ENCODE data around the gene RAPGEF1. TPM values are rescaled to one million over a fixed set of nuclear protein-coding genes. Genes with fewer than 3 reads are reported as not detected.
A peak's percentile ranks its signal among the peaks of the same experiment; 100 is the strongest.

RAPGEF1 gene
- total RNA-seq, 4 donors from 2014 or later, result 32.0 to 57.3 (median 38.9) TPM

- Histone ChIP-seq H3K36me3 (peaks cover 0 to 45% (median 0%) of the 10 kb centered on the region in 3 donors), H3K9me3 (no peaks in the 10 kb centered on the region), H3K27me3 (no peaks in the 10 kb centered on the region), H3K4me1 (peaks cover 4 to 47% (median 27%) of the 10 kb centered on the region in 4 donors), H3K27ac (no peak overlapping the region), H3K4me3 (no peak overlapping the region)
- 94 to 99% methylated on average over 8 of the region's 8 CpGs for WGBS, 2 donors
- no peak for DNase-seq (ENCODE audit: low spot score in 2 of 2)
- TF ChIP-seq CTCF (IDR thresholded peaks at IDR 0.05) (no peak), POLR2A (IDR thresholded peaks at IDR 0.05) (no peak), EP300 (IDR thresholded peaks at IDR 0.05) (no peak)
Observed at GRCh38 chr9:131614340-131614915, 125.4 kb downstream of the RAPGEF1 start.

- H3K27me3 ChIP-seq, result no peaks in the 10 kb centered on the region
- no peak overlapping the region for H3K4me3 ChIP-seq
- no peak overlapping the region for H3K27ac ChIP-seq
- 97 to 99% methylated on average over 8 of the region's 8 CpGs for WGBS, 2 donors
- no peak for TF ChIP-seq CTCF (IDR thresholded peaks at IDR 0.05)
- TF ChIP-seq EP300 (IDR thresholded peaks at IDR 0.05), result no peak
- TF ChIP-seq POLR2A (IDR thresholded peaks at IDR 0.05), result no peak
- H3K9me3 ChIP-seq, result no peaks in the 10 kb centered on the region
- peaks cover 0 to 40% (median 0%) of the 10 kb centered on the region in 3 donors for H3K36me3 ChIP-seq
- DNase-seq (ENCODE audit: low spot score in 2 of 2), result no peak
- H3K4me1 ChIP-seq, result peaks cover 4 to 51% (median 32%) of the 10 kb centered on the region in 4 donors
Observed at GRCh38 chr9:131613921-131614320, 126.0 kb downstream of the RAPGEF1 start.

- Histone ChIP-seq H3K27ac (no peak overlapping the region), H3K36me3 (peaks cover 0 to 29% (median 0%) of the 10 kb centered on the region in 3 donors), H3K4me3 (no peak overlapping the region), H3K27me3 (no peaks in the 10 kb centered on the region), H3K9me3 (no peaks in the 10 kb centered on the region), H3K4me1 (peaks cover 4 to 51% (median 40%) of the 10 kb centered on the region in 4 donors)
- DNase-seq (ENCODE audit: low spot score in 2 of 2), result no peak
- WGBS, 2 donors, result 97 to 98% methylated on average over 7 of the region's 7 CpGs
- no peak for TF ChIP-seq CTCF (IDR thresholded peaks at IDR 0.05)
- TF ChIP-seq POLR2A (IDR thresholded peaks at IDR 0.05), result no peak
- TF ChIP-seq EP300 (IDR thresholded peaks at IDR 0.05), result no peak
Observed at GRCh38 chr9:131612851-131613250, 127.0 kb downstream of the RAPGEF1 start.

GRCh38 chr9:131611586-131612315 is 128.1 kb downstream of the RAPGEF1 start:
- DNase-seq (ENCODE audit: low spot score in 2 of 2), result no peak
- H3K4me1 ChIP-seq, result peaks cover 4 to 44% (median 37%) of the 10 kb centered on the region in 4 donors
- H3K9me3 ChIP-seq, result no peaks in the 10 kb centered on the region
- WGBS, 2 donors, result 92 to 94% methylated on average over 11 of the region's 11 CpGs
- no peak overlapping the region for H3K4me3 ChIP-seq
- no peaks in the 10 kb centered on the region for H3K27me3 ChIP-seq
- H3K27ac ChIP-seq, result no peak overlapping the region
- H3K36me3 ChIP-seq, result peaks cover 0 to 28% (median 0%) of the 10 kb centered on the region in 3 donors
- no peak for TF ChIP-seq EP300 (IDR thresholded peaks at IDR 0.05)

GRCh38 chr9:131610231-131610761 is 129.6 kb downstream of the RAPGEF1 start:
- peak overlapping the region; percentile 13 to 80 (median 54) for H3K27ac ChIP-seq
- no peak overlapping the region for H3K4me3 ChIP-seq
- WGBS, 2 donors, result 57 to 63% methylated on average over 7 of the region's 7 CpGs
- peaks cover 0 to 34% (median 0%) of the 10 kb centered on the region in 3 donors for H3K36me3 ChIP-seq
- no peaks in the 10 kb centered on the region for H3K9me3 ChIP-seq
- H3K27me3 ChIP-seq, result no peaks in the 10 kb centered on the region
- DNase-seq (ENCODE audit: low spot score in 2 of 2), result peak in 1 of 2 donors; percentile 47
- H3K4me1 ChIP-seq, result peaks cover 4 to 40% (median 32%) of the 10 kb centered on the region in 4 donors
- peak in 1 of 2 donors; percentile 76 for TF ChIP-seq EP300 (IDR thresholded peaks at IDR 0.05)
- no peak for TF ChIP-seq CTCF (IDR thresholded peaks at IDR 0.05)

All from tibial nerve (tissue), 4 donors.